OCI-LY3 (cell line): Measurements from ENCODE around the gene ANKS1B.

Experiments used
- H2AFZ ChIP-seq: fragments of 200-600, 300-600 bp; shearing (Covaris generic); 2 replicates; pipeline ENCODE4 v1.6.0; 2014; ENCODE audit warnings: antibody characterized with exemption, low read depth, low read length
- H3K27ac ChIP-seq: fragments of 200-600, 300-600 bp; sonication (generic); 2 replicates; pipeline ENCODE4 v1.5.1; 2014; ENCODE audit warnings: mild to moderate bottlenecking, low read length, moderate library complexity, mixed read lengths
- H3K27me3 ChIP-seq: fragments of 200-600, 300-600 bp; sonication (generic); 2 replicates; pipeline ENCODE4 v1.6.1; 2014; ENCODE audit warnings: low read depth, low read length, mixed read lengths
- H3K36me3 ChIP-seq: fragments of 200-600, 300-600 bp; sonication (generic); replicated peaks from 2 replicates; pipeline ENCODE3; 2014; ENCODE audit warnings: low read depth, low read length, mixed read lengths
- H3K4me1 ChIP-seq: fragments of 300-600, 200-600 bp; sonication (generic); 2 replicates; pipeline ENCODE4 v1.6.1; 2014; ENCODE audit warnings: low read length, mixed read lengths
- H3K4me2 ChIP-seq: fragments of 200-600, 300-600 bp; sonication (generic); 2 replicates; pipeline ENCODE4 v1.6.1; 2014; ENCODE audit warnings: low read length, mixed read lengths
- H3K4me3 ChIP-seq: fragments of 300-600, 200-600 bp; sonication (generic); 2 replicates; pipeline ENCODE4 v1.5.1; 2014; ENCODE audit warnings: antibody characterized with exemption, mild to moderate bottlenecking, low read length, moderate library complexity
- H3K79me2 ChIP-seq: fragments of 300-600, 200-600 bp; shearing (Covaris generic); 2 replicates; pipeline ENCODE4 v1.6.1; 2014; ENCODE audit warnings: mild to moderate bottlenecking, low read length, mixed read lengths
- H3K9ac ChIP-seq: fragments of 300-600, 200-600 bp; shearing (Covaris generic); 2 replicates; pipeline ENCODE4 v1.6.0; 2014; ENCODE audit warnings: mild to moderate bottlenecking, low read length, moderate library complexity
- H3K9me3 ChIP-seq: fragments of 200-600, 300-600 bp; shearing (Covaris generic); 2 replicates; pipeline ENCODE4 v1.6.1; 2014; ENCODE audit warnings: low read length, mixed read lengths; ENCODE audit not compliant: insufficient read depth
- H4K20me1 ChIP-seq: fragments of 200-600, 300-600 bp; sonication (generic); 2 replicates; pipeline ENCODE4 v1.6.1; 2016; ENCODE audit warnings: low read length, mixed read lengths; ENCODE audit not compliant: insufficient read depth
- EZH2phosphoT487 ChIP-seq: fragments of 200-600 bp; shearing (Covaris generic); IDR thresholded peaks from 2 replicates; pipeline ENCODE4 v1.6.1; 2018; ENCODE audit warnings: antibody characterized with exemption, mixed run types, low read depth
- TF ChIP-seq, protein P1 (sequence below): fragments of 200-600, 300-600 bp; sonication (generic); IDR thresholded peaks from 2 replicates; pipeline ENCODE4 v1.5.1; 2014; ENCODE audit warnings: antibody characterized with exemption, low read length, low read depth

ANKS1B gene

GRCh38 chr12:99201906-99202645 is 782.7 kb downstream of the ANKS1B start:
- H4K20me1 ChIP-seq, result no peaks in the 10 kb centered on the region

GRCh38 chr12:99200711-99201384 is 783.9 kb downstream of the ANKS1B start:
- Histone ChIP-seq H3K4me2 (no peak overlapping the region), H3K4me1 (no peaks in the 10 kb centered on the region), H3K36me3 (no peaks in the 10 kb centered on the region), H4K20me1 (no peaks in the 10 kb centered on the region), H2AFZ (no peak overlapping the region), H3K9me3 (no peaks in the 10 kb centered on the region), H3K27me3 (no peaks in the 10 kb centered on the region), H3K9ac (no peak overlapping the region), H3K4me3 (no peak overlapping the region), H3K79me2 (no peaks in the 10 kb centered on the region), H3K27ac (no peak overlapping the region)
- TF ChIP-seq, protein P1, sequence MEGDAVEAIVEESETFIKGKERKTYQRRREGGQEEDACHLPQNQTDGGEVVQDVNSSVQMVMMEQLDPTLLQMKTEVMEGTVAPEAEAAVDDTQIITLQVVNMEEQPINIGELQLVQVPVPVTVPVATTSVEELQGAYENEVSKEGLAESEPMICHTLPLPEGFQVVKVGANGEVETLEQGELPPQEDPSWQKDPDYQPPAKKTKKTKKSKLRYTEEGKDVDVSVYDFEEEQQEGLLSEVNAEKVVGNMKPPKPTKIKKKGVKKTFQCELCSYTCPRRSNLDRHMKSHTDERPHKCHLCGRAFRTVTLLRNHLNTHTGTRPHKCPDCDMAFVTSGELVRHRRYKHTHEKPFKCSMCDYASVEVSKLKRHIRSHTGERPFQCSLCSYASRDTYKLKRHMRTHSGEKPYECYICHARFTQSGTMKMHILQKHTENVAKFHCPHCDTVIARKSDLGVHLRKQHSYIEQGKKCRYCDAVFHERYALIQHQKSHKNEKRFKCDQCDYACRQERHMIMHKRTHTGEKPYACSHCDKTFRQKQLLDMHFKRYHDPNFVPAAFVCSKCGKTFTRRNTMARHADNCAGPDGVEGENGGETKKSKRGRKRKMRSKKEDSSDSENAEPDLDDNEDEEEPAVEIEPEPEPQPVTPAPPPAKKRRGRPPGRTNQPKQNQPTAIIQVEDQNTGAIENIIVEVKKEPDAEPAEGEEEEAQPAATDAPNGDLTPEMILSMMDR, result no peak
- TF ChIP-seq EZH2phosphoT487, result no peak

More at GRCh38 chr12:99201906-99202645, 782.7 kb downstream of the ANKS1B start:
- Histone ChIP-seq H3K9ac (no peak overlapping the region), H3K4me3 (no peak overlapping the region), H2AFZ (no peak overlapping the region), H3K27ac (no peak overlapping the region), H3K4me1 (no peaks in the 10 kb centered on the region), H3K4me2 (no peak overlapping the region), H3K79me2 (no peaks in the 10 kb centered on the region), H3K9me3 (no peaks in the 10 kb centered on the region), H3K27me3 (no peaks in the 10 kb centered on the region), H3K36me3 (no peaks in the 10 kb centered on the region)
- TF ChIP-seq, protein P1, result no peak
- no peak for TF ChIP-seq EZH2phosphoT487

DNA sequence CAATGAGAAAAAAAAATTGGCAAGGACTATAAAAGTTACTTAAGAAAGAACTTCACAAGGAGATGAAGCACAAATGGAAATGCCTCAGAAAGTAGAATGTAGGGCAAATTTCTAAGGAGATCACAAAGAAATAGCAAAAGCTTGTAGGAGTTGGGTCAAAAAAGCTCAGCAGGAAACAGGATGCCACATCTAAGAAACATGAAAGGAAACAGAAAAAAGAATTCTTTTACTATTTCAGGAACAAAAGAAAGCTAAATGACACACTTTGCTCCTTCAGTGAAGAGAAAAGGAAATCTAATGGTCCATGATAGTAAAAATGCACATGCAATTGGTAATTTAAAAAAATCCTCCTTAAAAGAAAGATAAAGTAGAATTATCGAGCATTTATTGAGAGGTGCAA is 789.3 kb downstream of the ANKS1B start:
- H3K4me2 ChIP-seq, result no peak overlapping the region
- H3K36me3 ChIP-seq, result no peaks in the 10 kb centered on the region
- TF ChIP-seq, protein P1, result no peak
- TF ChIP-seq EZH2phosphoT487, result no peak
- no peak overlapping the region for H3K9ac ChIP-seq
- H3K27me3 ChIP-seq, result no peaks in the 10 kb centered on the region
- no peak overlapping the region for H3K27ac ChIP-seq
- H3K4me3 ChIP-seq, result no peak overlapping the region
- H3K79me2 ChIP-seq, result no peaks in the 10 kb centered on the region
- no peaks in the 10 kb centered on the region for H3K9me3 ChIP-seq
- no peak overlapping the region for H2AFZ ChIP-seq
- H3K4me1 ChIP-seq, result no peaks in the 10 kb centered on the region
- H4K20me1 ChIP-seq, result no peaks in the 10 kb centered on the region

- no peak for TF ChIP-seq EZH2phosphoT487
- TF ChIP-seq, protein P1, result no peak
- no peaks in the 10 kb centered on the region for H3K4me1 ChIP-seq
- H3K4me3 ChIP-seq, result no peak overlapping the region
- H3K9me3 ChIP-seq, result no peaks in the 10 kb centered on the region
- no peaks in the 10 kb centered on the region for H3K36me3 ChIP-seq
- no peak overlapping the region for H3K9ac ChIP-seq
- no peaks in the 10 kb centered on the region for H3K79me2 ChIP-seq
- H2AFZ ChIP-seq, result no peak overlapping the region
- H3K27ac ChIP-seq, result no peak overlapping the region
- no peak overlapping the region for H3K4me2 ChIP-seq
- no peaks in the 10 kb centered on the region for H4K20me1 ChIP-seq
- H3K27me3 ChIP-seq, result no peaks in the 10 kb centered on the region
These were observed 792.2 kb downstream of the ANKS1B start for GRCh38 chr12:99192489-99192888.
